ENCODE data around the gene CDKAL1.

DNA sequence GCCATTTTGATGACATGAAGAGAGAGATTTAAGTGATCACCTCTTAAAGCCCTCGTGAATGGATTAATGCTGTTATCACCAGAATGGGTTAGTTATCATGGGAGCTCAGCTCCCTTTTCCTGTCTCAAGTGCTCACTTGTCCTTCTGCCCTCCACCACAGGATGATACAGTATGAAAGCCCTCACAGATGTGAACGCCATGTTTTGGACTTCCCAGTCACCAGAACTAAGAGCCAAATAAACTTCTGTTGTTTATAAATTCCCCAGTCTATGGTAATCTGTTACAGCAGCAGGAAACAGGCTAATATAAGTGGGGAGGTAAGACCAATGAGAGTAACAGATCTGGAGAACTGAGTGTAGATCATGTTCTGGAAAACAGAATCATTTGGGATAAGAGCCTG, 493.2 kb downstream of the CDKAL1 start:
- TF ChIP-seq CTCF (IDR thresholded peaks at IDR 0.05; ENCODE audit: insufficient read depth, low read length) (no peak), POLR2AphosphoS5 (IDR thresholded peaks at IDR 0.05; ENCODE audit: low read depth) (no peak), SPI1 (IDR thresholded peaks at IDR 0.05; ENCODE audit: borderline replicate concordance, low read depth) (no peak)
- TF ChIP-seq, protein P1, sequence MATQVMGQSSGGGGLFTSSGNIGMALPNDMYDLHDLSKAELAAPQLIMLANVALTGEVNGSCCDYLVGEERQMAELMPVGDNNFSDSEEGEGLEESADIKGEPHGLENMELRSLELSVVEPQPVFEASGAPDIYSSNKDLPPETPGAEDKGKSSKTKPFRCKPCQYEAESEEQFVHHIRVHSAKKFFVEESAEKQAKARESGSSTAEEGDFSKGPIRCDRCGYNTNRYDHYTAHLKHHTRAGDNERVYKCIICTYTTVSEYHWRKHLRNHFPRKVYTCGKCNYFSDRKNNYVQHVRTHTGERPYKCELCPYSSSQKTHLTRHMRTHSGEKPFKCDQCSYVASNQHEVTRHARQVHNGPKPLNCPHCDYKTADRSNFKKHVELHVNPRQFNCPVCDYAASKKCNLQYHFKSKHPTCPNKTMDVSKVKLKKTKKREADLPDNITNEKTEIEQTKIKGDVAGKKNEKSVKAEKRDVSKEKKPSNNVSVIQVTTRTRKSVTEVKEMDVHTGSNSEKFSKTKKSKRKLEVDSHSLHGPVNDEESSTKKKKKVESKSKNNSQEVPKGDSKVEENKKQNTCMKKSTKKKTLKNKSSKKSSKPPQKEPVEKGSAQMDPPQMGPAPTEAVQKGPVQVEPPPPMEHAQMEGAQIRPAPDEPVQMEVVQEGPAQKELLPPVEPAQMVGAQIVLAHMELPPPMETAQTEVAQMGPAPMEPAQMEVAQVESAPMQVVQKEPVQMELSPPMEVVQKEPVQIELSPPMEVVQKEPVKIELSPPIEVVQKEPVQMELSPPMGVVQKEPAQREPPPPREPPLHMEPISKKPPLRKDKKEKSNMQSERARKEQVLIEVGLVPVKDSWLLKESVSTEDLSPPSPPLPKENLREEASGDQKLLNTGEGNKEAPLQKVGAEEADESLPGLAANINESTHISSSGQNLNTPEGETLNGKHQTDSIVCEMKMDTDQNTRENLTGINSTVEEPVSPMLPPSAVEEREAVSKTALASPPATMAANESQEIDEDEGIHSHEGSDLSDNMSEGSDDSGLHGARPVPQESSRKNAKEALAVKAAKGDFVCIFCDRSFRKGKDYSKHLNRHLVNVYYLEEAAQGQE (IDR thresholded peaks at IDR 0.05; ENCODE audit: insufficient replicate concordance, low read depth), result no peak
